Astrocyte (in vitro differentiated cells and primary cell): ENCODE data around the gene MUC6. TPM values are rescaled to one million over a fixed set of nuclear protein-coding genes. Genes with fewer than 3 reads are reported as not detected.

Source experiments
- DNase-seq: peaks from one replicate; pipeline ENCODE4 v3.0.0-alpha.2; 2010; ENCODE audit warnings: low read depth
- FAIRE-seq: peaks from 2 replicates; lab custom pipeline; 2011; peaks lifted over from hg19 to GRCh38; lab: Jason Lieb, UNC
- H2AFZ ChIP-seq: 2 replicates; pipeline ENCODE4 v1.6.0; 2012; ENCODE audit warnings: low read depth, low read length, inconsistent platforms
- H3K27ac ChIP-seq: 2 replicates; pipeline ENCODE4 v1.5.1; 2011; ENCODE audit warnings: low read depth, low read length, inconsistent platforms
- H3K27me3 ChIP-seq: 2 replicates; pipeline ENCODE4 v1.6.0; 2011; ENCODE audit warnings: low read length, inconsistent platforms; ENCODE audit not compliant: insufficient read depth
- H3K36me3 ChIP-seq: 2 replicates; pipeline ENCODE4 v1.5.1; 2011; ENCODE audit warnings: low read length, inconsistent platforms; ENCODE audit not compliant: insufficient read depth
- H3K4me1 ChIP-seq: 2 replicates; pipeline ENCODE4 v1.5.1; 2011; ENCODE audit warnings: low read length, inconsistent platforms; ENCODE audit not compliant: insufficient read depth
- H3K4me2 ChIP-seq: 2 replicates; pipeline ENCODE4 v1.6.0; 2012; ENCODE audit warnings: low read length, inconsistent platforms
- H3K4me3 ChIP-seq: 2 replicates; pipeline ENCODE4 v1.5.1; 2011; ENCODE audit warnings: low read depth, mild to moderate bottlenecking, low read length, inconsistent platforms; ENCODE audit not compliant: insufficient read depth
- H3K79me2 ChIP-seq: 2 replicates; pipeline ENCODE4 v1.6.0; 2012; ENCODE audit warnings: mild to moderate bottlenecking, low read length, inconsistent platforms; ENCODE audit not compliant: insufficient read depth
- H3K9ac ChIP-seq: 2 replicates; pipeline ENCODE4 v1.6.0; 2012; ENCODE audit warnings: mild to moderate bottlenecking, low read length, inconsistent platforms
- H3K9me3 ChIP-seq: 2 replicates; pipeline ENCODE4 v1.5.1; 2012; ENCODE audit warnings: low read depth, mild to moderate bottlenecking, low read length, inconsistent platforms; ENCODE audit not compliant: insufficient read depth
- H4K20me1 ChIP-seq: 2 replicates; pipeline ENCODE4 v1.6.0; 2012; ENCODE audit warnings: low read length, inconsistent platforms; ENCODE audit not compliant: insufficient read depth
- H3K27ac Mint-ChIP-seq: one replicate; pipeline ENCODE4 v1.8.0; 2021; ENCODE audit warnings: mild to moderate bottlenecking, mixed read lengths; ENCODE audit not compliant: unreplicated experiment
- H3K27me3 Mint-ChIP-seq: one replicate; pipeline ENCODE4 v1.8.0; 2021; ENCODE audit warnings: low read depth, mixed read lengths; ENCODE audit not compliant: unreplicated experiment
- H3K36me3 Mint-ChIP-seq: one replicate; pipeline ENCODE4 v1.8.0; 2021; ENCODE audit warnings: low read depth, mixed read lengths; ENCODE audit not compliant: unreplicated experiment
- H3K4me1 Mint-ChIP-seq: one replicate; pipeline ENCODE4 v1.8.0; 2021; ENCODE audit warnings: low read depth, mixed read lengths; ENCODE audit not compliant: unreplicated experiment
- H3K4me3 Mint-ChIP-seq: one replicate; pipeline ENCODE4 v1.8.0; 2021; ENCODE audit warnings: mild to moderate bottlenecking, moderate library complexity, mixed read lengths; ENCODE audit not compliant: unreplicated experiment
- H3K9me3 Mint-ChIP-seq: one replicate; pipeline ENCODE4 v1.8.0; 2021; ENCODE audit warnings: mild to moderate bottlenecking, mixed read lengths; ENCODE audit not compliant: unreplicated experiment
- CTCF ChIP-seq: IDR thresholded peaks from 2 replicates; pipeline ENCODE4 v1.5.1; 2011; ENCODE audit warnings: low read depth, mild to moderate bottlenecking, inconsistent platforms, low read length, moderate library complexity; ENCODE audit not compliant: insufficient read depth
- EZH2 ChIP-seq: IDR thresholded peaks from 2 replicates; pipeline ENCODE4 v1.6.1; 2012; ENCODE audit warnings: mild to moderate bottlenecking, low read length, inconsistent platforms; ENCODE audit not compliant: insufficient read depth
- total RNA-seq: library from RNA; stranded (reverse); gene quantifications from 2 replicates; pipeline ENCODE4 v1.2.1, GENCODE V29; 2021

The MUC6 gene
- total RNA-seq, 1 donor from 2014 or later: not detected

GRCh38 chr11:1026163-1026450 lies 10.4 kb downstream of the MUC6 start:
- H3K36me3 Mint-ChIP-seq: no peaks in the 10 kb centered on the region
- Histone ChIP-seq H3K4me1 (no peaks in the 10 kb centered on the region), H3K4me2 (no peak overlapping the region), H3K27ac (no peak overlapping the region), H3K27me3 (no peaks in the 10 kb centered on the region), H2AFZ (no peak overlapping the region), H3K79me2 (no peaks in the 10 kb centered on the region), H3K9ac (no peak overlapping the region), H3K9me3 (no peaks in the 10 kb centered on the region), H3K4me3 (no peak overlapping the region), H4K20me1 (peaks cover 12% of the 10 kb centered on the region), H3K36me3 (no peaks in the 10 kb centered on the region)
- no peaks in the 10 kb centered on the region for H3K4me1 Mint-ChIP-seq
- H3K4me3 Mint-ChIP-seq: no peak overlapping the region
- H3K27ac Mint-ChIP-seq: no peak overlapping the region
- DNase-seq (no peak), FAIRE-seq (no peak)
- H3K9me3 Mint-ChIP-seq: no peaks in the 10 kb centered on the region
- TF ChIP-seq CTCF (no peak), EZH2 (no peak)
- no peaks in the 10 kb centered on the region for H3K27me3 Mint-ChIP-seq

GRCh38 chr11:1025410-1026162 lies 10.9 kb downstream of the MUC6 start:
- FAIRE-seq: no peak

More at GRCh38 chr11:1025410-1026162, 10.9 kb downstream of the MUC6 start:
- Mint-ChIP-seq H3K4me3 (no peak overlapping the region), H3K9me3 (no peaks in the 10 kb centered on the region), H3K27me3 (no peaks in the 10 kb centered on the region), H3K36me3 (no peaks in the 10 kb centered on the region), H3K4me1 (no peaks in the 10 kb centered on the region), H3K27ac (no peak overlapping the region)
- DNase-seq: no peak
- H3K9ac ChIP-seq: no peak overlapping the region
- no peaks in the 10 kb centered on the region for H3K9me3 ChIP-seq
- H3K27me3 ChIP-seq: no peaks in the 10 kb centered on the region
- H4K20me1 ChIP-seq: peaks cover 17% of the 10 kb centered on the region
- TF ChIP-seq CTCF (no peak), EZH2 (no peak)
- H2AFZ ChIP-seq: no peak overlapping the region
- no peaks in the 10 kb centered on the region for H3K36me3 ChIP-seq
- no peaks in the 10 kb centered on the region for H3K4me1 ChIP-seq
- no peaks in the 10 kb centered on the region for H3K79me2 ChIP-seq
- H3K4me2 ChIP-seq: no peak overlapping the region
- H3K4me3 ChIP-seq: no peak overlapping the region
- H3K27ac ChIP-seq: no peak overlapping the region
